T-helper 1 cell (primary cell): Measurements from ENCODE around the gene GPBP1.
A peak's percentile ranks its signal among the peaks of the same experiment; 100 is the strongest.
"Not testable (repeated sequence)": the region's sequence is repeated elsewhere in the genome, so short reads cannot be mapped to it uniquely, and the experiment has no call there.

Experiments
- DNase-seq, 5 donors: peaks; one replicate each; pipeline ENCODE4 v3.0.0-alpha.2; 2012 to 2020

Gene GPBP1

GRCh38 chr5:57292336-57292735, 118.5 kb downstream of the GPBP1 start:
- DNase-seq, result no peak

- DNase-seq, result peak; percentile 55 to 89 (median 75)
Observed at GRCh38 chr5:57298295-57298984, 124.6 kb downstream of the GPBP1 start.

DNA sequence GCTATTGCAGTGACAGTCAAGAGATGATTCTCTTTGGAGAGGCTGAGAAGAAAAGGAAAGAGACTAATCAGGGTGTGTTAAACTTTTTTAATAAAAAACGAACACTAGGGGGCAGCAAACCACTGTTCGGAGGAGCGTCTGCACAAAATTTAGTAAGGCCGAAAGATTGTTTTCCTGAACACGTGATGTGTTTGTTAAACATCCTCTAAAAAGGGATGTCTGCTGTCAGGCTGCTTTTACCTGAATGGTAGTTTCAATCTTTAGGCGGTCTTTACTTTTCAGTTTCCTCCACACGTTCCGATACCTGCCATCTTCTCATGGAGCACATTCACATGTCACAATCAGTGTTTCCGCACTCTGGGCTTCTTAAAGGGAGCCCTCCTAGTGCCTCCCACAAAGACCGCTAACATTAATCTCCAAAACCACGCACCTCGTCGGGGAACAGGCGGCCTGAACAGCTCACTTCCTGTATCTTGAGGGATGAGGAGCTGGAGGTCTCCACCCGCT, 125.2 kb downstream of the GPBP1 start:
- peak in 3 of 5 donors; percentile 24 to 74 (median 41) for DNase-seq

GRCh38 chr5:57299986-57300385, 126.1 kb downstream of the GPBP1 start:
- DNase-seq, result no peak

DNA sequence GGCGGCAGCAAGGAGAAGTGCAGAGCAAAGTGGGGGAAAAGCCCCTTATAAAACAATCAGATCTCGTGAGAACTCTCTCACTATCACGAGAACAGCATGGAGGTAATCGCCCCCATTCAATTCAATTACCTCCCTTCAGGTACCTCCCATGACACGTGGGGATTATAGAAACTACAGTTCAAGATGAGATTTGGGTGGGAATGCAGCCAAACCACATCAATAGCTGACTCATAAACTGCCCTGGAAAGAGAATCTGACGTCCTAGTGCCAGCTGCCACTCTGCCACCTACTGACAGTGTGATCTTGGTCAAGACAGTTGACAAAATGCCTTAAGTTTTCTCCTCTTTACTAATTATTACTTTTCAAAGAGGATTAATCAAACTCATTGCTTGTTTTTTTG, 128.3 kb downstream of the GPBP1 start:
- peak in 1 of 5 donors; percentile 23 for DNase-seq

DNA sequence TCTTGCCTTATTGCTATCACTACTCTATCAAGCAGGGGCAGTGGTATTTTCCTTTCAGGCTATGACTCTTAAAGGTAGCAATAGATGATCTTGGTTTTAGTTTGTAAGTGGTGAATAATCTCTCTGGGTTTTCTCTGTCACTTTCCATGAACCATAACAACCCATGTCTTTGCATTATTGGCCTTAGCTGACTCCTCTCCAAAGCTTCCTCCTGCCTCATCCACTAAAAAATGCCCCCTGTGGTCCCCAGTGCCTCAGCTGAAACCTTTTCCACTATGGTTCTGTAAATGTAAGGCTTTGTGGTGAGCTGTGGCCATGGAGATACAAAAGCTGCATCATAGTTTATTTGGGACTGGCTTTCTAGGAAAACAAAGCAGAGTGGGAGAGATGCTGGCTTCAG, 128.8 kb downstream of the GPBP1 start:
- DNase-seq, result no peak

DNA sequence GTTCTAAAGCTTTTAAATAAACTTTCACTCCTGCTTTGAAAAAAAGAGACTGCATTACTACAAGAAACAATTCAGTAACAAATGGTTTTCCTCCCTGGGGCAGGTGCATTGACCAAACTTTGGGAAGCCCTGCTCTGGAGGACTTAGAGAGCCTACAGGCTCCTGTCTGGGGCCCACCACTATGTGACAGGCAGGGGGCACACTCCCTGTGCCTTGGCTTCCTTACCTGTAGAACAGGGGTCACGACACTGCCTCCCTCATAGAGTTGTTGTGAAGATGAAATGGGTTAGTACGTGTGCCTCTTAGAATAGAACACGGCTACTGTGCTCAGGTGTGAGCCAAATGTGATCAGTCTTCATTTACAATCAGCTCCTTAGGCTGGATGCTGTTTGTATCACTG, 130.1 kb downstream of the GPBP1 start:
- no peak for DNase-seq

DNA sequence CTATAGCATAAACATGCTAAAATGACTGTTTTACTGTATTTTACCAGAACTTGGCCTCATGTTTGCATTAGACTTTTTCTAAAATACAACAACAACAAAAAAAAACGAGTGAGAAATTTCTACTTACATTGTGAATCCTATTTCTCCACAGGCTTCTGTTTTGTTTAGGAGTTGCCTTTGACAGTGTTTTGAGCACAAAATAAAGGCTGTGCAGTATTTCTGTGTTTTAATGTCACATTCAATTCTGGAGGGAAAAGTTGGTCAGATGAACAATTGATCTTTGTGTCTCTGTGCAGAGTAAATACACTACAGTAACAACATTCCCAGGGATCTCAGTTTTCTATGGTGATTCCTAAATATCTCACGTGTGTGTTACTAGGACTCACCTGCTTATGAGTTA, 131.1 kb downstream of the GPBP1 start:
- no peak for DNase-seq

DNA sequence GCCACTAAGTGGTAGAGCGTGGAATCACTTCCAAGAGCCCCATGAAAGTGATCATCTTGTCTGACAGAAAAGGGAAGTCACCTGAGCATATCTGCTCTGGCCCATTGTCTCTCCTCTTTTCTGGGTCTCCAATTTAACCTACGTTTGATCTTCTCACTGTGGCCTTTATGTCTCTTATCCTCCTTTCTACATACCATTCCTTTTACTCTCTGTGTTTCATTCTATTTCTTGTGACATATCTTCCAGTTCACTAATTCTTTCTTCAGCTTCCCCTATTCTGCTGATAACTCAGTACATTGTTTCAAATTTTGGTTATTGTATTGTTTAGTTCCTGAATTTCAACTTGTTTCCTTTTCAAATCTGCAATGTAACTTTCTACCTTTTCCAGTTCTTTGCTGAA, 132.5 kb downstream of the GPBP1 start:
- DNase-seq, result no peak

GRCh38 chr5:57307516-57307915, 133.7 kb downstream of the GPBP1 start:
- no peak for DNase-seq

GRCh38 chr5:57309022-57309421, 135.2 kb downstream of the GPBP1 start:
- not testable (repeated sequence) for DNase-seq

DNA sequence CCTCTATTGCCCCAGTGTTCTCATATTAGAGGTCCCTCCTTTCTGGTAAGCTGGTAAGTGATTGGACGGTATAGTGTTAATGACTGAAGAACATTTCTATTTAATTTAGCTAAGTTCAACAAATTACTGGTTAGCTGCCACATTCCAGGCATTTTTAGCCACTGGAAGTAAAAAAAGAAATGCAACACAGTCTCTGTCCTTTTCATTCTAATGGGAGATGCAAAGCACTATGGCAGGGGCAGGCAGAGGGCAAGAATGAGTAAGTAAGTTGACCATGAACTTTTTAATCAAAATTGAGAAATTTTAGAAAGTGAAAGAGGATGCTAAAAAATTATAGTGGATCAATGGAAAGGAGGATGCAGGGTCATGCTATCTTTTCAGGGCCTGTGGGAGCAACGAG, 137.4 kb downstream of the GPBP1 start:
- no peak for DNase-seq

DNA sequence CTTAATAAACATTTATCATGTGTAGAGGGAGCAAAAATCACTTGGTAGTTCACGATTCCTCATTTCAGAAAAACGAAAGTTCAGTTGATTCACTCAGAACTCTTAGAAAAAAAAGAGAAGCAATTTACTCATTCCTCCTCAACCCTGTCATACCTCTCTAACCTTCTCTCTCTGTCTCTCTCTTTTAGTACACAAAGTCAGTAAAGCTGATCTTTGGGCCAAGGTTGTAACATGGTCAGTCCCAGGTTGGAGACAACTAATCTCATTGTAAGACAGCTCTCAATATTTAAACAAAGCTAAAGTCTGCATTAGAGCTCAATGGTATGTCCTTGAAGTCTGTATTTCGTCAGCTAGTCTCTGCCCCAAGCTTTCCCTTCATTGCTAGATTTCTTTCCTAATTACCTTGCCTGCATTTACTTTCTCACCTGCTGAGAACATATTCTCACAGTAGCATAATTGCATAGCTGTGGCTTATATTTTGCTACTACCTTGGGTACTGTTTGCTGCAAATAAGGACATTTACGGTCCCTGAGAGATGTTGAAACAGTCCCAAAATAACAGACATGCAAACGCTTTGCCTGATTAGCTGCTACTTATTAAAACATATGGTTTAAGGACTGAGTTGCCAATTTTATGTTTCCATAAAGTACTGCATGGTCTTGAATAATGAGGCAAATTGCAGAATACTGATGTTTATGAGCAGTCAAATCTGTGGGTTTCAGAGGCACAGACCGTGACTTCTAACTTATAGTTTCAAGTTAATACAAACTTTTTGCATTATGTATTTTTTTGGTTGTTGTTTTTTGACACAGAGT, 138.3 kb downstream of the GPBP1 start:
- DNase-seq, result no peak

GRCh38 chr5:57313716-57314115, 139.9 kb downstream of the GPBP1 start:
- no peak for DNase-seq
